GM10266 (cell line): ENCODE measurements around the gene TRRAP.

Experiments used
- DNase-seq: peaks from one replicate; pipeline ENCODE4 v3.0.0; 2012; ENCODE audit errors: extremely low spot score
- CTCF ChIP-seq: IDR thresholded peaks from 2 replicates; pipeline ENCODE4 v1.5.1; 2012; ENCODE audit warnings: mild to moderate bottlenecking, low read depth; ENCODE audit not compliant: control insufficient read depth, insufficient read depth; ENCODE audit errors: missing control alignments

TRRAP gene

DNA sequence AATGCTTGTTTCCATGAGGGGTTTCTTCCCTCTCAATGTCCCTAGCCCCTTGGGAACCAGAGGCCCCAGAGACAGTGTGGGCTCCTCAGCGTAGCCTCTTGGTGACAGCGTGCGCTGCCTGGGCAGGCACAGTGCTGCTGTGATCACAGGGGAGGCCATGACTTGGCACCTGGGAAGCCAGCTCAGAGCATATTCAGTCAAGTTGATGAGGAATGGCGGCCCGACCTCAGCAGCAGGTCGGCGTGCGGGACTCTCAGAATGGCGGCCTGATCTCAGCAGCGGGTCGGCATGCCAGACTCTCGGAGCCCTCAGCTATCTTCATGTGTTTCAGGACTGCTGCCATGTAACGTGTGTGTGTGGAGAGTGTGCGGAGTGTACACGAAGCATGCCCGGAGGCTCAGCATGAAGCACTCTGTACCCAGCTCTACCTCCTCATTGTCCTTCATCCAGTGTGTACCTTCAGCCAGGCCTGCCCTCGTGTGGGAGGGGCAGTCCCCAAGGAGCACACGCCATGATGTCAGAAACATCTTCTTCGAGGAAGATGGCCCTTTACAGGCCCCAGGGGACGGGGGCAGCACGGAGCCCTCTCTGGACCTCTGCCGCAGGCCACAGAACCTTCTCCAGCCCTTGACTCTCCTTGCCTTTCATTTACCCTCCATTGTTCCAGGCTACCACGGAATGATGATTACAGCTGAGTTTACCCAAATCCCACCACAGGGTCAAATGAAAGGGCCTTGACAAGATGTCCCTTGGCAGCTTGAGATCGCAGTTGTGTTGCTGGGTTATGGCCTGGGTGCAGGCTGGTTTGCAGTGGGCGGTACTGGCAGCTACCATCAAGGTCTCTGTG, 135.2 kb downstream of the TRRAP start:
- no peak for DNase-seq
- TF ChIP-seq CTCF = no peak

DNA sequence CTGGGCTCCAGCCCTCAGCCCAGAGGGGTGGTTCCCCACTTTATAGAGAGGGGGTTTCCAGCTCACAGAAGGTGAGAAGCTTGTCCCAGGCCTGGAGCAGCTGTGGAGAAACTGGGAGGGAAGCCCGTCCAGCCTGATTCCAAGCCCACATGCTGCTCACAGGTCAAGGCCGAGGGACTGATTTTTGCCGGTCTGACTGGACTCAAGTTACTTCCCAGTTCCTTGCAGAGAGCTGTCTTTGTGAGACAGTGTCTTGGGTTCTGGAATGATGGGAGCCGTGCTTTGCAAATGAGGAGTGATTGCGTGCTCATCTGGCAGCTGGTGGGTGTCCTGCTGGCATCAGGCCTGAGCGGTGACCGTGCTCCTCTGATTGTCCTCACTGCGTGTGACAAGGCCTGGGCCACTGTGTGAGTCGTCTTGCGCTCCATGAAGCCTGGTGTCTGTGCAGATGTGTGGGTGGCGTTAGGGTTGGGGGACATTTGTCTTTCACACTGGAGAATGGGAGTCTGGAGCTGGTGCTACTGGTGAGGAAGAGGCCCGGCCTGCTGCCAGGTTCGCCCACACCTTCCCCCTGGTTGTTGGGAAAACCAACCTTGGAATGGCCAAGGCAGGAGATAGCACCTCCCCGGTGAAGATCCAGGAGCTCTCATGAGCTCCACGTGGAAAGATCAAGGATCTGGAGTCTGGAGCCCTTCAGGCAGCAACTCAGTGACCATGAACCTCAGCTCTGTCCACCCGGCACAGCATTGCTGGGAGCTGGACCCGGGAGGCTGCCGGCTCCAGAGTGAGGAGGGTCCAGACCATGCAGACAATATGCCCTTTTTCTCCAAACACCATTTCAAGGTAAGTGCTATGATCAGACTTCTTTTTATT, 136.0 kb downstream of the TRRAP start:
- DNase-seq = no peak
- no peak for TF ChIP-seq CTCF

DNA sequence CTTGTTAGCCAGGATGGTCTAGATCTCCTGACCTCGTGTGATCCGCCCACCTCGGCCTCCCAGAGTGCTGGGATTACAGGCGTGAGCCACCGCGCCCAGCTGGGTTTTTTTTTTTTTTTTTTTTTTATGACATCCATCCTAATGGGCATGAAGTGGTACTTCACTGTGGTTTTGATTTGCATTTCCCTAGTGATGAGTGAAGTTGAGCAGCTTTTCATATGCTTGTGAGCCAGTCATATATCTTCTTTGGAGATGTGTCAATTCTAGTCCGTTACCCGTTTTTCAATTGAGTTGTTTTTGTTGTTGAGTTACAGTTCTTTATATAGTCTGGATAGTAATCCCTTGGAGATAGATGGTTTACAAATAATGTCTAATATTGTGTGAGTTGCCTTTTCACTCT, 137.9 kb downstream of the TRRAP start:
- no peak for TF ChIP-seq CTCF
- no peak for DNase-seq

GRCh38 chr7:99019523-99020412, 141.4 kb downstream of the TRRAP start:
- no peak for TF ChIP-seq CTCF
- no peak for DNase-seq

- no peak for TF ChIP-seq CTCF
- DNase-seq = no peak
These were observed 142.0 kb downstream of the TRRAP start for GRCh38 chr7:99020413-99020715.

GRCh38 chr7:99021941-99022560, 143.7 kb downstream of the TRRAP start:
- DNase-seq = no peak
- no peak for TF ChIP-seq CTCF
